ENCODE data around the gene POMC.
"Not testable (repeated sequence)": the region's sequence is repeated elsewhere in the genome, so short reads cannot be mapped to it uniquely, and the experiment has no call there.

The POMC gene

DNA sequence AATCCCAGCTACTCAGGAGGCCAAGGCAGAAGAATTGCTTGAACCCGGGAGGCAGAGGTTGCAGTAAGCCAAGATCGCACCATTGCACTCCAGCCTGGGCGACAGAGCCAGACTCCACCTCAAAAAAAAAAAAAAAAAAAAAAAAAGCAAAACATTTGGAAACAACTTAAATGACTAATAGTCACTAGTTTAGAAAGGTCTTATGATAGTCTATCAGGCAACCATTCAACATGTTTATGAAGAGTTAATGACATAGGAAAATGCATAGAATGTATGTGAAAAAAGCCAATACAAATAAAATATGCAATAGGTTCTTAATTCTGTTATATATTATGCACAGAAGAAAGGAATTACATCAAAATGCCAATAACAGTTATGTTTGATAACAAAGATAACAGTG lies 41.3 kb downstream of the POMC start:
- H3K36me3 ChIP-seq (ENCODE audit: control insufficient read depth in 5 of 5, insufficient read depth in 5 of 5, low read length in 5 of 5); H3K4me3 ChIP-seq (ENCODE audit: low read depth in 1 of 5, low read length in 5 of 5); H3K9me3 ChIP-seq (ENCODE audit: control insufficient read depth in 5 of 5, low read length in 5 of 5); H3K9ac ChIP-seq (ENCODE audit: low read length in 5 of 5); H3K27ac ChIP-seq (ENCODE audit: low read depth, low read length): not testable (repeated sequence)
- peaks cover 0 to 14% (median 6%) of the 10 kb centered on the region in 5 donors for H3K27me3 ChIP-seq (ENCODE audit: control insufficient read depth in 5 of 5, insufficient read depth in 4 of 5, low read length in 5 of 5)
- peaks cover 3 to 32% (median 19%) of the 10 kb centered on the region in 5 donors for H3K4me1 ChIP-seq (ENCODE audit: control insufficient read depth in 5 of 5, insufficient read depth in 5 of 5, low read length in 5 of 5)

GRCh38 chr2:25125976-25126375 lies 42.4 kb downstream of the POMC start:
- Histone ChIP-seq H3K4me3 (ENCODE audit: low read depth in 1 of 5, low read length in 5 of 5) (no peak overlapping the region), H3K4me1 (ENCODE audit: control insufficient read depth in 5 of 5, insufficient read depth in 5 of 5, low read length in 5 of 5) (peaks cover 3 to 25% (median 11%) of the 10 kb centered on the region in 5 donors), H3K9ac (ENCODE audit: low read length in 5 of 5) (no peak overlapping the region), H3K27ac (ENCODE audit: low read depth, low read length) (no peak overlapping the region), H3K36me3 (ENCODE audit: control insufficient read depth in 5 of 5, insufficient read depth in 5 of 5, low read length in 5 of 5) (no peaks in the 10 kb centered on the region), H3K27me3 (ENCODE audit: control insufficient read depth in 5 of 5, insufficient read depth in 4 of 5, low read length in 5 of 5) (peaks cover 0 to 6% (median 0%) of the 10 kb centered on the region in 5 donors), H3K9me3 (ENCODE audit: control insufficient read depth in 5 of 5, low read length in 5 of 5) (peaks cover 0 to 4% (median 0%) of the 10 kb centered on the region in 5 donors)

DNA sequence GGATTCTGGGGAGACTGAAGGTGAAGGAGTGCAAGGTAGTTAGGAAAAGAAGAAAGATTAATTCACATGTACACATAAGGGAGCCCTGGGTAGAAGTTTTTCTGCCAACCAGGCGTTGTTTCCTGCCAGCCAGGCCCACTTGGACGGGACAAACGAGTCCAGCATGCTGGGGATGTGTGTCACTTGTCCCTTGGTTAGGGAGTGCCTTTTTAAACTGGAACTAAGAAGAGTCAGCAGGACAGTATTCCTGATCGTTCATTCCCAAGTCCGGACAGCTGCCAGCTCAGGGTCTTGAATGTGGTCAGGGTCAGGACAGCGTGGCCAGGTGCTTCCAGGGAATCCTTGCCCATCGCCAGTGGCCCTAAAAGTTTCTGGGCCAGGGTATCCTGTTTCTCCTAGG lies 43.2 kb downstream of the POMC start:
- Histone ChIP-seq H3K27me3 (ENCODE audit: control insufficient read depth in 5 of 5, insufficient read depth in 4 of 5, low read length in 5 of 5) (peaks cover 0 to 4% (median 0%) of the 10 kb centered on the region in 5 donors), H3K4me1 (ENCODE audit: control insufficient read depth in 5 of 5, insufficient read depth in 5 of 5, low read length in 5 of 5) (peaks cover 3 to 25% (median 11%) of the 10 kb centered on the region in 5 donors), H3K36me3 (ENCODE audit: control insufficient read depth in 5 of 5, insufficient read depth in 5 of 5, low read length in 5 of 5) (no peaks in the 10 kb centered on the region), H3K9ac (ENCODE audit: low read length in 5 of 5) (no peak overlapping the region), H3K4me3 (ENCODE audit: low read depth in 1 of 5, low read length in 5 of 5) (no peak overlapping the region), H3K9me3 (ENCODE audit: control insufficient read depth in 5 of 5, low read length in 5 of 5) (peaks cover 0 to 4% (median 0%) of the 10 kb centered on the region in 5 donors), H3K27ac (ENCODE audit: low read depth, low read length) (no peak overlapping the region)

DNA sequence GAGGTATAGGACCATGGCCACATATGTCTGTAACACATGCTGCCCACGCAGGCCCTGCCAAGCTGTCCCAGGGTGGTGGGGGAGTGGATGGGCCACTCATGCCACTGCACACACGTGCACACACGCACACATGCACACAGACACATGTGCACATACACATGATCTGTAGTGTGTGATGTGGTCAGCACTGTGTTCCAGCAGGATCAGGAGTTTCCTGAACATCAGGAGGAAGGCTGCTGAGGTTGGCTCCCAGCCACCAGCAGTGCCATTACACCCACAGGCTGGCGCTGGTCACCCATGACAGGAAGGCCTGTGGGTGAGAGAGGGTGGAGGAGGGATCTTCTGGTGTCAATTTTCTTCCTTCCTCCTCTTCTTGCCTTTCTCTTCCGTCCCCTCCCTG lies 44.7 kb downstream of the POMC start:
- H3K4me3 ChIP-seq (ENCODE audit: low read depth in 1 of 5, low read length in 5 of 5) = no peak overlapping the region
- peaks cover 0 to 4% (median 0%) of the 10 kb centered on the region in 5 donors for H3K27me3 ChIP-seq (ENCODE audit: control insufficient read depth in 5 of 5, insufficient read depth in 4 of 5, low read length in 5 of 5)
- H3K9me3 ChIP-seq (ENCODE audit: control insufficient read depth in 5 of 5, low read length in 5 of 5) = peaks cover 0 to 4% (median 0%) of the 10 kb centered on the region in 5 donors
- no peaks in the 10 kb centered on the region for H3K36me3 ChIP-seq (ENCODE audit: control insufficient read depth in 5 of 5, insufficient read depth in 5 of 5, low read length in 5 of 5)
- peak overlapping the region in 1 of 5 donors; percentile 37 for H3K9ac ChIP-seq (ENCODE audit: low read length in 5 of 5)
- peaks cover 2 to 16% (median 7%) of the 10 kb centered on the region in 5 donors for H3K4me1 ChIP-seq (ENCODE audit: control insufficient read depth in 5 of 5, insufficient read depth in 5 of 5, low read length in 5 of 5)
- H3K27ac ChIP-seq (ENCODE audit: low read depth, low read length) = no peak overlapping the region

DNA sequence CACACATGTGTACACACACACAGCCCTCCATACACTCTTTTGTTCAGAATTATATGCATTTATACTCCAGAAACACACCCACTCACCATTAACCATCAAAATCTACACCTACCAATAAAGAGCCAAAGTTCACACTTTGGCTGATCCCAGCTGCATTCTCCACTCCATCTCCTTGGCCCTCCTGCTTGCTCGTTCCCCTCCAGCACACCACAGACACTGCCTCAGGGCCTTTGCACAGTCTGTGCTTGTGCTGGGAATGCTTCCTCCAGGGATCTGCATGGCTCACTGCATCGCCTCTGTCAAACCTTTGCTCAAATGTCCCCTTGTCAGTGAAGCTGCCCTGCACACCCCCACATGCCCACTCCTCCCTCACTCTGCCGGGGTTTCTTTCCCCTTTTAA lies 46.0 kb downstream of the POMC start:
- no peak overlapping the region for H3K27ac ChIP-seq (ENCODE audit: low read depth, low read length)
- H3K9me3 ChIP-seq (ENCODE audit: control insufficient read depth in 5 of 5, low read length in 5 of 5) = peaks cover 0 to 4% (median 0%) of the 10 kb centered on the region in 5 donors
- peaks cover 2 to 10% (median 7%) of the 10 kb centered on the region in 5 donors for H3K4me1 ChIP-seq (ENCODE audit: control insufficient read depth in 5 of 5, insufficient read depth in 5 of 5, low read length in 5 of 5)
- no peak overlapping the region for H3K9ac ChIP-seq (ENCODE audit: low read length in 5 of 5)
- no peak overlapping the region for H3K4me3 ChIP-seq (ENCODE audit: low read depth in 1 of 5, low read length in 5 of 5)
- H3K36me3 ChIP-seq (ENCODE audit: control insufficient read depth in 5 of 5, insufficient read depth in 5 of 5, low read length in 5 of 5) = no peaks in the 10 kb centered on the region
- H3K27me3 ChIP-seq (ENCODE audit: control insufficient read depth in 5 of 5, insufficient read depth in 4 of 5, low read length in 5 of 5) = peaks cover 0 to 4% (median 0%) of the 10 kb centered on the region in 5 donors

DNA sequence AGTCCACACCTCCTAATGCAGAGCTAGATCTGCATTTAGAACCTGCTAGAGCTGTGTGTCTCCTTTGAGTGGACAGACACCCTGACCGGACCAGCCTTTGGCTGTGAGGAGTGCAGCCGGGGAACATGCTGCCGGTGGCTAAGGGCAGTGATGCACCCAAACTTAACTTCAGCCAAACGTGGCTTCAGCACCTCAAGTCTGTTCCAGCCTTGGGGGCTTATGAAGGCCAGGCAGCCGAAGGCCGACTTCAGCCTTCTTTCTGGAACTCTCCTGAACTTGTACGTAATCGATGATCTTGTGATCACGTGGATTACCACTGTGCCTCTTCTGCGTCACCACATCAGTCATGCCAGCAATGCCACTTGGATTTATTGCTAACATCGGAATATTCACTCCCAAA lies 49.1 kb downstream of the POMC start:
- H3K4me3 ChIP-seq (ENCODE audit: low read depth in 1 of 5, low read length in 5 of 5) = no peak overlapping the region
- H3K4me1 ChIP-seq (ENCODE audit: control insufficient read depth in 5 of 5, insufficient read depth in 5 of 5, low read length in 5 of 5) = peaks cover 2 to 9% (median 7%) of the 10 kb centered on the region in 5 donors
- H3K27ac ChIP-seq (ENCODE audit: low read depth, low read length) = no peak overlapping the region
- H3K27me3 ChIP-seq (ENCODE audit: control insufficient read depth in 5 of 5, insufficient read depth in 4 of 5, low read length in 5 of 5) = peaks cover 0 to 4% (median 0%) of the 10 kb centered on the region in 5 donors
- no peak overlapping the region for H3K9ac ChIP-seq (ENCODE audit: low read length in 5 of 5)
- H3K9me3 ChIP-seq (ENCODE audit: control insufficient read depth in 5 of 5, low read length in 5 of 5) = peaks cover 0 to 4% (median 0%) of the 10 kb centered on the region in 5 donors
- no peaks in the 10 kb centered on the region for H3K36me3 ChIP-seq (ENCODE audit: control insufficient read depth in 5 of 5, insufficient read depth in 5 of 5, low read length in 5 of 5)

- Histone ChIP-seq H3K9ac (ENCODE audit: low read length in 5 of 5) (no peak overlapping the region), H3K36me3 (ENCODE audit: control insufficient read depth in 5 of 5, insufficient read depth in 5 of 5, low read length in 5 of 5) (no peaks in the 10 kb centered on the region), H3K9me3 (ENCODE audit: control insufficient read depth in 5 of 5, low read length in 5 of 5) (peaks cover 0 to 4% (median 0%) of the 10 kb centered on the region in 5 donors), H3K4me3 (ENCODE audit: low read depth in 1 of 5, low read length in 5 of 5) (no peak overlapping the region), H3K27me3 (ENCODE audit: control insufficient read depth in 5 of 5, insufficient read depth in 4 of 5, low read length in 5 of 5) (peaks cover 0 to 4% (median 0%) of the 10 kb centered on the region in 5 donors), H3K4me1 (ENCODE audit: control insufficient read depth in 5 of 5, insufficient read depth in 5 of 5, low read length in 5 of 5) (no peaks in the 10 kb centered on the region), H3K27ac (ENCODE audit: low read depth, low read length) (no peak overlapping the region)
Observed at GRCh38 chr2:25116956-25117355, 51.4 kb downstream of the POMC start.

GRCh38 chr2:25115902-25116301 lies 52.5 kb downstream of the POMC start:
- H3K27ac ChIP-seq (ENCODE audit: low read depth, low read length) = no peak overlapping the region
- no peaks in the 10 kb centered on the region for H3K27me3 ChIP-seq (ENCODE audit: control insufficient read depth in 5 of 5, insufficient read depth in 4 of 5, low read length in 5 of 5)
- H3K9ac ChIP-seq (ENCODE audit: low read length in 5 of 5) = no peak overlapping the region
- no peaks in the 10 kb centered on the region for H3K36me3 ChIP-seq (ENCODE audit: control insufficient read depth in 5 of 5, insufficient read depth in 5 of 5, low read length in 5 of 5)
- no peaks in the 10 kb centered on the region for H3K4me1 ChIP-seq (ENCODE audit: control insufficient read depth in 5 of 5, insufficient read depth in 5 of 5, low read length in 5 of 5)
- no peak overlapping the region for H3K4me3 ChIP-seq (ENCODE audit: low read depth in 1 of 5, low read length in 5 of 5)
- H3K9me3 ChIP-seq (ENCODE audit: control insufficient read depth in 5 of 5, low read length in 5 of 5) = no peaks in the 10 kb centered on the region

- Histone ChIP-seq H3K4me1 (ENCODE audit: control insufficient read depth in 5 of 5, insufficient read depth in 5 of 5, low read length in 5 of 5) (no peaks in the 10 kb centered on the region), H3K27ac (ENCODE audit: low read depth, low read length) (no peak overlapping the region), H3K4me3 (ENCODE audit: low read depth in 1 of 5, low read length in 5 of 5) (no peak overlapping the region), H3K9me3 (ENCODE audit: control insufficient read depth in 5 of 5, low read length in 5 of 5) (no peaks in the 10 kb centered on the region), H3K9ac (ENCODE audit: low read length in 5 of 5) (no peak overlapping the region), H3K27me3 (ENCODE audit: control insufficient read depth in 5 of 5, insufficient read depth in 4 of 5, low read length in 5 of 5) (no peaks in the 10 kb centered on the region), H3K36me3 (ENCODE audit: control insufficient read depth in 5 of 5, insufficient read depth in 5 of 5, low read length in 5 of 5) (no peaks in the 10 kb centered on the region)
Observed at GRCh38 chr2:25115249-25115883, 53.0 kb downstream of the POMC start.

- H3K36me3 ChIP-seq (ENCODE audit: control insufficient read depth in 5 of 5, insufficient read depth in 5 of 5, low read length in 5 of 5) = no peaks in the 10 kb centered on the region
- no peaks in the 10 kb centered on the region for H3K4me1 ChIP-seq (ENCODE audit: control insufficient read depth in 5 of 5, insufficient read depth in 5 of 5, low read length in 5 of 5)
- H3K27ac ChIP-seq (ENCODE audit: low read depth, low read length) = no peak overlapping the region
- no peak overlapping the region for H3K9ac ChIP-seq (ENCODE audit: low read length in 5 of 5)
- no peak overlapping the region for H3K4me3 ChIP-seq (ENCODE audit: low read depth in 1 of 5, low read length in 5 of 5)
- no peaks in the 10 kb centered on the region for H3K27me3 ChIP-seq (ENCODE audit: control insufficient read depth in 5 of 5, insufficient read depth in 4 of 5, low read length in 5 of 5)
- H3K9me3 ChIP-seq (ENCODE audit: control insufficient read depth in 5 of 5, low read length in 5 of 5) = no peaks in the 10 kb centered on the region
Observed at GRCh38 chr2:25112113-25112512, 56.3 kb downstream of the POMC start.

Measured in subcutaneous abdominal adipose tissue (tissue), 5 donors.